Measurements from ENCODE around the gene HOXB8.

HOXB8 gene

DNA sequence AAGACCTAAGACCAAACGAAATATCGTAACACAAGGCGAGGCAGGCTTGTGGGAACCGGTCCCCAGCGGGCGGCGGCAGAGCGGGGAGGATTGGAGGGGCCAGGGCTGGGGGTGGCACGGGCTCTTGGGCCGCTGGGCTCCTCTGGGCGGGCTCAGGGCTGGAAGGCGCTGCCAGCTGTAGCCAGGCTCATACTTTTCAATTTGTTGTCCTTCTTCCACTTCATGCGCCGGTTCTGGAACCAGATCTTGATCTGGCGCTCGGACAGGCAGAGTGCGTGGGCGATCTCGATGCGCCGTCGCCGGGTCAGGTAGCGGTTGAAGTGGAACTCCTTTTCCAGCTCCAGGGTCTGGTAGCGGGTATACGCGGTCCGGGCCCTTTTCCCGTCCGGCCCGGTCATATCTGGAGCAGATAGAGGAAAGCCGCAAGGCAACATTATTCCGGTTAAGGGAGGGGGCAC is 23.0 kb downstream of the HOXB8 start:
- peak overlapping the region in 1 of 3 experiments; percentile 92 for H3K27ac Mint-ChIP-seq
- TF ChIP-seq CTCF (IDR thresholded peaks at IDR 0.05; ENCODE audit: unreplicated experiment in 3 of 3), result no peak
- H3K4me1 Mint-ChIP-seq, result peaks cover 87% of the 10 kb centered on the region
- H3K36me3 Mint-ChIP-seq (ENCODE audit: low read depth), result peaks cover 74% of the 10 kb centered on the region
- peaks cover 90% of the 10 kb centered on the region for H3K27me3 Mint-ChIP-seq (ENCODE audit: low read depth)
- H3K9me3 Mint-ChIP-seq, result no peaks in the 10 kb centered on the region
- H3K4me3 Mint-ChIP-seq, result peak overlapping the region; percentile 91 to 98 (median 94)

- H3K4me1 Mint-ChIP-seq, result peaks cover 92% of the 10 kb centered on the region
- H3K9me3 Mint-ChIP-seq, result no peaks in the 10 kb centered on the region
- peaks cover 70% of the 10 kb centered on the region for H3K36me3 Mint-ChIP-seq (ENCODE audit: low read depth)
- no peak for TF ChIP-seq CTCF (IDR thresholded peaks at IDR 0.05; ENCODE audit: unreplicated experiment in 3 of 3)
- H3K27ac Mint-ChIP-seq, result peak overlapping the region in 1 of 3 experiments; percentile 92
- peak overlapping the region; percentile 84 to 98 (median 91) for H3K4me3 Mint-ChIP-seq
- H3K27me3 Mint-ChIP-seq (ENCODE audit: low read depth), result peaks cover 90% of the 10 kb centered on the region
Measured at GRCh38 chr17:48591255-48592056, 23.6 kb downstream of the HOXB8 start.

- H3K4me1 Mint-ChIP-seq, result peaks cover 92% of the 10 kb centered on the region
- peak overlapping the region in 1 of 3 experiments; percentile 92 for H3K27ac Mint-ChIP-seq
- no peaks in the 10 kb centered on the region for H3K9me3 Mint-ChIP-seq
- no peak for TF ChIP-seq CTCF (IDR thresholded peaks at IDR 0.05; ENCODE audit: unreplicated experiment in 3 of 3)
- peaks cover 92% of the 10 kb centered on the region for H3K27me3 Mint-ChIP-seq (ENCODE audit: low read depth)
- peaks cover 67% of the 10 kb centered on the region for H3K36me3 Mint-ChIP-seq (ENCODE audit: low read depth)
- peak overlapping the region; percentile 84 to 98 (median 91) for H3K4me3 Mint-ChIP-seq
Measured at GRCh38 chr17:48590607-48591161, 24.4 kb downstream of the HOXB8 start.

DNA sequence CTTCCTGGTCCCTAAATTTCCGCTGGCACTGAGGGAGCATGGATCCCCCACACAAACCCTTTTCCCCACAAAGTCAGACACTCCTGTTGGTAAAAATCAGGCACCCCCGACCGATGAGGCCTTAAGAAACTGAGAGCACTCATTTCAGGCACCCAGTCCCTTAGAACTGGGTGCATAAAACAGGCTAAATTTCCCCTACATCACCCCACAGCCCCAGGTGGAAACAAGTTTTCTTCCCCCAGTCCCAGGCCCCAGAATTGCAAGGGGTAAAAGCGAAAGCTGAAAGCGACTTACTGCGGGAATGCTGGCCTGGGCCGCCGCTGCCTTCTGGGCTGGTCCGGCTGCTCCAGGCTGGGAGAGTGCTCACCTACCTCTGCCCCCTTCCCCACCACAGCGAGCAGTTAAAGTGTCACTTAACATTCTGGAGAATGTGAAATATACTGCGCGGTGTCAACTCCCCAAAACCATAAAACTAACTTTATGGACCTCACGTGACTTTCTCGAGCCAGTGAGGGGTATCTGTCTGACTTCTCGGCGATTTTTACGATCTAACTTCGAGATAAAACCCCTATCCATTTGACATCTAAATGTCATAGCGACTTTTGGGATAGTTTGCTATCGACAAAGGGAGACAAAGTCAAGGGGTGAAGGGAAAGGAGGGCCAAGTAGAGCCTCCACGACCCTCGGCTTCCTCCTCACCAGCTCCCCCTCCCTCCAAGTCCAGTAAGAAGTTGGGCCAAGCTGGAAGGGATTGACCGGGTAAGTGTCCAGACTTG is 25.1 kb downstream of the HOXB8 start, which contains the start of gene HOXB3:
TSS of gene HOXB3 (minus strand) at position 411 of the 776 bp plus-strand sequence. CDS start 37,767 bp downstream, outside the sequence.
- H3K4me3 Mint-ChIP-seq, result peak within 1 kb of the TSS; percentile 84 to 98 (median 91)
- H3K27me3 Mint-ChIP-seq (ENCODE audit: low read depth), result peaks cover 92% of the 10 kb centered on the region
- H3K4me1 Mint-ChIP-seq, result peaks cover 92% of the 10 kb centered on the region
- no peaks in the 10 kb centered on the region for H3K9me3 Mint-ChIP-seq
- H3K36me3 Mint-ChIP-seq (ENCODE audit: low read depth), result peaks cover 60% of the 10 kb centered on the region
- H3K27ac Mint-ChIP-seq, result peak within 1 kb of the TSS in 1 of 3 experiments; percentile 92
- TF ChIP-seq CTCF (IDR thresholded peaks at IDR 0.05; ENCODE audit: unreplicated experiment in 3 of 3), result no peak

GRCh38 chr17:48589060-48589830 is 25.8 kb downstream of the HOXB8 start:
- TF ChIP-seq CTCF (IDR thresholded peaks at IDR 0.05; ENCODE audit: unreplicated experiment in 3 of 3), result no peak

More at GRCh38 chr17:48589060-48589830, 25.8 kb downstream of the HOXB8 start:
- Mint-ChIP-seq H3K4me1 (peaks cover 92% of the 10 kb centered on the region), H3K36me3 (ENCODE audit: low read depth) (peaks cover 54% of the 10 kb centered on the region), H3K27ac (peak overlapping the region in 1 of 3 experiments; percentile 92), H3K9me3 (no peaks in the 10 kb centered on the region), H3K27me3 (ENCODE audit: low read depth) (peaks cover 89% of the 10 kb centered on the region), H3K4me3 (peak overlapping the region; percentile 84 to 98 (median 91))
